Activated naive CD8-positive, alpha-beta T cell treated with anti-CD3 and anti-CD28 coated beads, Interleukin-2, amount 50 U/mL, for 24 hours (primary cell): ENCODE data around the gene KRT38.

ENCODE experiments used
- ATAC-seq: fragments of 150-1000 bp; cut with Tn5 transposase; one replicate; pipeline ENCODE4 v1.10.0; 2021
- DNase-seq: peaks from one replicate; pipeline ENCODE4 v3.0.0; 2021
- H3K27ac Mint-ChIP-seq: one replicate; pipeline ENCODE4 v1.8.0; 2021; ENCODE audit warnings: mild to moderate bottlenecking, mixed read lengths
- H3K27me3 Mint-ChIP-seq: one replicate; pipeline ENCODE4 v1.8.0; 2021; ENCODE audit warnings: mixed read lengths
- H3K36me3 Mint-ChIP-seq: one replicate; pipeline ENCODE4 v1.8.0; 2021; ENCODE audit warnings: low read depth, mixed read lengths
- H3K4me1 Mint-ChIP-seq: one replicate; pipeline ENCODE4 v1.8.0; 2021; ENCODE audit warnings: mixed read lengths
- H3K4me3 Mint-ChIP-seq: one replicate; pipeline ENCODE4 v1.8.0; 2021; ENCODE audit warnings: mild to moderate bottlenecking, moderate library complexity, mixed read lengths
- H3K9me3 Mint-ChIP-seq: one replicate; pipeline ENCODE4 v1.8.0; 2021; ENCODE audit warnings: mixed read lengths

The KRT38 gene

GRCh38 chr17:41440531-41441033 lies at the start of gene KRT38:
TSS of gene KRT38 (minus strand) at chr17:41440983. CDS start at chr17:41440921, 62 bp downstream.
- no peak for DNase-seq
- Mint-ChIP-seq H3K27ac (no peak within 1 kb of the TSS), H3K9me3 (no peaks in the 10 kb centered on the region), H3K4me3 (no peak within 1 kb of the TSS), H3K27me3 (peaks cover 4% of the 10 kb centered on the region), H3K36me3 (no peaks in the 10 kb centered on the region), H3K4me1 (no peaks in the 10 kb centered on the region)
- no peak for ATAC-seq

- peaks cover 3% of the 10 kb centered on the region for H3K27me3 Mint-ChIP-seq
- H3K27ac Mint-ChIP-seq: no peak within 1 kb of the TSS
- no peak for DNase-seq
- no peaks in the 10 kb centered on the region for H3K9me3 Mint-ChIP-seq
- H3K4me1 Mint-ChIP-seq: peaks cover 2% of the 10 kb centered on the region
- no peaks in the 10 kb centered on the region for H3K36me3 Mint-ChIP-seq
- H3K4me3 Mint-ChIP-seq: no peak within 1 kb of the TSS
- ATAC-seq: no peak
Observed at GRCh38 chr17:41489531-41489930, 48.7 kb upstream of the KRT38 start, which contains the start of gene KRT36. TSS of gene KRT36 (minus strand) at chr17:41489910. CDS start at chr17:41489864, 46 bp downstream.

GRCh38 chr17:41486809-41487530 lies 46.2 kb upstream of the KRT38 start:
- peaks cover 3% of the 10 kb centered on the region for H3K27me3 Mint-ChIP-seq
- H3K27ac Mint-ChIP-seq: no peak overlapping the region
- H3K4me3 Mint-ChIP-seq: no peak overlapping the region
- no peaks in the 10 kb centered on the region for H3K36me3 Mint-ChIP-seq
- H3K4me1 Mint-ChIP-seq: peaks cover 2% of the 10 kb centered on the region
- H3K9me3 Mint-ChIP-seq: no peaks in the 10 kb centered on the region
- DNase-seq (peak; percentile 51), ATAC-seq (no peak)

GRCh38 chr17:41486316-41486715 lies 45.5 kb upstream of the KRT38 start:
- H3K9me3 Mint-ChIP-seq: no peaks in the 10 kb centered on the region
- no peaks in the 10 kb centered on the region for H3K36me3 Mint-ChIP-seq
- H3K4me3 Mint-ChIP-seq: no peak overlapping the region
- no peak overlapping the region for H3K27ac Mint-ChIP-seq
- peaks cover 3% of the 10 kb centered on the region for H3K27me3 Mint-ChIP-seq
- DNase-seq: no peak
- H3K4me1 Mint-ChIP-seq: peaks cover 2% of the 10 kb centered on the region
- no peak for ATAC-seq

- H3K27ac Mint-ChIP-seq: no peak overlapping the region
- peaks cover 3% of the 10 kb centered on the region for H3K27me3 Mint-ChIP-seq
- DNase-seq (no peak), ATAC-seq (no peak)
- no peaks in the 10 kb centered on the region for H3K9me3 Mint-ChIP-seq
- no peak overlapping the region for H3K4me3 Mint-ChIP-seq
- H3K36me3 Mint-ChIP-seq: no peaks in the 10 kb centered on the region
- peaks cover 2% of the 10 kb centered on the region for H3K4me1 Mint-ChIP-seq
Observed at GRCh38 chr17:41484920-41485904, 44.4 kb upstream of the KRT38 start.

- peaks cover 3% of the 10 kb centered on the region for H3K27me3 Mint-ChIP-seq
- ATAC-seq (no peak), DNase-seq (no peak)
- H3K9me3 Mint-ChIP-seq: no peaks in the 10 kb centered on the region
- H3K4me3 Mint-ChIP-seq: no peak overlapping the region
- no peak overlapping the region for H3K27ac Mint-ChIP-seq
- H3K36me3 Mint-ChIP-seq: no peaks in the 10 kb centered on the region
- H3K4me1 Mint-ChIP-seq: no peaks in the 10 kb centered on the region
Observed at GRCh38 chr17:41483991-41484826, 43.4 kb upstream of the KRT38 start.

GRCh38 chr17:41483531-41483930 lies 42.7 kb upstream of the KRT38 start:
- no peaks in the 10 kb centered on the region for H3K36me3 Mint-ChIP-seq
- H3K27me3 Mint-ChIP-seq: peaks cover 3% of the 10 kb centered on the region
- H3K27ac Mint-ChIP-seq: no peak overlapping the region
- H3K4me3 Mint-ChIP-seq: no peak overlapping the region
- DNase-seq: no peak
- no peaks in the 10 kb centered on the region for H3K4me1 Mint-ChIP-seq
- ATAC-seq: no peak
- H3K9me3 Mint-ChIP-seq: no peaks in the 10 kb centered on the region

- Mint-ChIP-seq H3K36me3 (no peaks in the 10 kb centered on the region), H3K27ac (no peak within 1 kb of the TSS), H3K9me3 (no peaks in the 10 kb centered on the region), H3K4me3 (no peak within 1 kb of the TSS), H3K4me1 (no peaks in the 10 kb centered on the region), H3K27me3 (no peaks in the 10 kb centered on the region)
- DNase-seq: no peak
- no peak for ATAC-seq
Observed at GRCh38 chr17:41481036-41481435, 40.3 kb upstream of the KRT38 start, which contains the start of gene KRT35. TSS of gene KRT35 (minus strand) at chr17:41481151. CDS start at chr17:41481097, 54 bp downstream.

GRCh38 chr17:41480581-41480980 lies 39.8 kb upstream of the KRT38 start:
- no peak for ATAC-seq
- Mint-ChIP-seq H3K4me1 (no peaks in the 10 kb centered on the region), H3K27ac (no peak overlapping the region), H3K4me3 (no peak overlapping the region), H3K9me3 (no peaks in the 10 kb centered on the region), H3K36me3 (no peaks in the 10 kb centered on the region), H3K27me3 (no peaks in the 10 kb centered on the region)
- no peak for DNase-seq

- Mint-ChIP-seq H3K27me3 (no peaks in the 10 kb centered on the region), H3K36me3 (no peaks in the 10 kb centered on the region), H3K27ac (no peak overlapping the region), H3K4me1 (no peaks in the 10 kb centered on the region), H3K4me3 (no peak overlapping the region), H3K9me3 (no peaks in the 10 kb centered on the region)
- ATAC-seq (no peak), DNase-seq (no peak)
Observed at GRCh38 chr17:41480136-41480535, 39.4 kb upstream of the KRT38 start.

- H3K4me1 Mint-ChIP-seq: no peaks in the 10 kb centered on the region
- no peak overlapping the region for H3K27ac Mint-ChIP-seq
- no peak for DNase-seq
Observed at GRCh38 chr17:41478237-41478636, 37.5 kb upstream of the KRT38 start.

GRCh38 chr17:41476866-41477815 lies 36.4 kb upstream of the KRT38 start:
- Mint-ChIP-seq H3K27me3 (no peaks in the 10 kb centered on the region), H3K36me3 (no peaks in the 10 kb centered on the region), H3K4me1 (no peaks in the 10 kb centered on the region), H3K9me3 (no peaks in the 10 kb centered on the region), H3K27ac (no peak overlapping the region), H3K4me3 (no peak overlapping the region)
- no peak for DNase-seq
- ATAC-seq: no peak

More at GRCh38 chr17:41478237-41478636, 37.5 kb upstream of the KRT38 start:
- Mint-ChIP-seq H3K4me3 (no peak overlapping the region), H3K36me3 (no peaks in the 10 kb centered on the region), H3K27me3 (no peaks in the 10 kb centered on the region), H3K9me3 (no peaks in the 10 kb centered on the region)
- ATAC-seq: no peak

- H3K9me3 Mint-ChIP-seq: no peaks in the 10 kb centered on the region
- H3K27me3 Mint-ChIP-seq: no peaks in the 10 kb centered on the region
- DNase-seq (no peak), ATAC-seq (no peak)
- H3K27ac Mint-ChIP-seq: no peak overlapping the region
- H3K36me3 Mint-ChIP-seq: no peaks in the 10 kb centered on the region
- H3K4me3 Mint-ChIP-seq: no peak overlapping the region
- no peaks in the 10 kb centered on the region for H3K4me1 Mint-ChIP-seq
Observed at GRCh38 chr17:41475421-41475820, 34.6 kb upstream of the KRT38 start.
